ENCODE results near the gene NAPEPLD. TPM values are rescaled to one million over a fixed set of nuclear protein-coding genes. Genes with fewer than 3 reads are reported as not detected.
"Not testable (repeated sequence)": the region's sequence is repeated elsewhere in the genome, so short reads cannot be mapped to it uniquely, and the experiment has no call there.

The NAPEPLD gene
- total and polyA plus RNA-seq, 8 donors, result 3.3 to 84.9 (median 27.9) TPM

- 95 to 99% (median 98%) methylated on average over 2 of the region's 2 CpGs for WGBS, 5 donors
- DNase-seq, result no peak
- Histone ChIP-seq H3K27ac (no peak overlapping the region), H3K4me1 (peaks cover 9 to 24% (median 14%) of the 10 kb centered on the region in 4 donors), H3K4me3 (no peak overlapping the region), H3K36me3 (peaks cover 0 to 28% (median 26%) of the 10 kb centered on the region in 4 donors), H3K9me3 (no peaks in the 10 kb centered on the region), H3K27me3 (no peaks in the 10 kb centered on the region)
- TF ChIP-seq EP300 (IDR thresholded peaks at IDR 0.05), result no peak
- TF ChIP-seq CTCF (IDR thresholded peaks at IDR 0.05), result no peak
- no peak for TF ChIP-seq POLR2AphosphoS5 (IDR thresholded peaks at IDR 0.05)
- no peak for TF ChIP-seq POLR2A (IDR thresholded peaks at IDR 0.05)
- intact Hi-C loops (cut with DNase I; ENCODE audit: low total_unique reads), result no loop called here
Measured at GRCh38 chr7:103080923-103081322, 68.0 kb downstream of the NAPEPLD start.

DNA sequence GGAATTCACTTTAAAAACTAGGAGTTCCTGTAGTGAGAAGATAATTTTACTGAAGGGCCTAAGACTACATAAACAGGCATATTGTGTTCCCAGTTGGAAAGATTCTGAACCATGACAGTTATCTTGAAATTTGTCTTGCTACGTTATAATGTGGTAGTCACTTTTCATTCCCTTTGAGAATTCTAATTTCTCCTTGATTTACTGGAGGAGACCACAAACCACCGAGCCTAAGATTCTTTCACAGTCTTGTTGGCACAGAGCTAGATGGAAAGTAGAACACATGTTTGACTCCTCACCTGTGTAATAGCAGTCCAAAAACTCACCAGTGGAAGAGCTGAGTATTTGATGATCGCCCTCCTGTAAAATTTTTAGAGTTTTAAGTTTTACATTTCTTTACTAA lies 69.1 kb downstream of the NAPEPLD start:
- intact Hi-C loops (cut with DNase I; ENCODE audit: low total_unique reads), result loop anchor here (10.0 kb wide), 1 partner anchor 65 kb away; the partner anchor contains the start of gene NAPEPLD
- WGBS, 5 donors, result 81 to 94% (median 89%) methylated on average over 3 of the region's 3 CpGs

GRCh38 chr7:103078226-103078625 lies 70.7 kb downstream of the NAPEPLD start:
- not testable (repeated sequence) for H3K36me3 ChIP-seq, DNase-seq, H3K9me3 ChIP-seq, H3K27ac ChIP-seq, H3K27me3 ChIP-seq, H3K4me3 ChIP-seq
- intact Hi-C loops (cut with DNase I; ENCODE audit: low total_unique reads), result loop anchor here (10.0 kb wide), 1 partner anchor 67 kb away; the partner anchor contains the start of gene NAPEPLD
- peaks cover 10 to 40% (median 27%) of the 10 kb centered on the region in 4 donors for H3K4me1 ChIP-seq
- 77 to 85% (median 83%) methylated on average over 6 of the region's 6 CpGs for WGBS, 5 donors

More for the DNA sequence above, 69.1 kb downstream of the NAPEPLD start:
- Histone ChIP-seq H3K36me3 (peaks cover 0 to 17% (median 15%) of the 10 kb centered on the region in 4 donors), H3K4me3 (no peak overlapping the region), H3K27ac (no peak overlapping the region), H3K27me3 (no peaks in the 10 kb centered on the region), H3K9me3 (no peaks in the 10 kb centered on the region), H3K4me1 (peaks cover 10 to 29% (median 18%) of the 10 kb centered on the region in 4 donors)
- no peak for TF ChIP-seq EP300 (IDR thresholded peaks at IDR 0.05)
- TF ChIP-seq POLR2A (IDR thresholded peaks at IDR 0.05), result no peak
- TF ChIP-seq CTCF (IDR thresholded peaks at IDR 0.05), result no peak
- TF ChIP-seq POLR2AphosphoS5 (IDR thresholded peaks at IDR 0.05), result no peak
- no peak for DNase-seq

DNA sequence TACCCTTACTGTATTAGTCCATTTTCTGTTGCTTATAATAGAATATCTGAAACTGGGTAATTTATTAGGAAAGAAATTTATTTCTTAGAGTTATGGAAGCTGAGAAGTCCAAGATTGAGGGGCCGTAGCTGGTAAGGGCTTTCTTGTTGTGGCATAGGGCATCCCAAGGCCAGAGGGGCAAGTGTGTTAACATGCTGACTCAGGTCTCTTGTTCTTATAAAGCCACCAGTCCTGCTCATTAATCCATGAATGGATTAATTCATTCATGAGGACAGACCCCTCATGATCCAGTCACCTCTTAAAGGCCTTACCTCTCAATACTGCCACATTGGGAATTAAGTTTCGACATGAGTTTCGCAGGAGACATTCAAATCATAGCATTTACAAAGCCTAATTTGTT lies 71.6 kb downstream of the NAPEPLD start:
- Histone ChIP-seq H3K27me3 (no peaks in the 10 kb centered on the region), H3K36me3 (no peaks in the 10 kb centered on the region), H3K4me3 (no peak overlapping the region), H3K9me3 (no peaks in the 10 kb centered on the region), H3K27ac (no peak overlapping the region), H3K4me1 (peaks cover 10 to 40% (median 28%) of the 10 kb centered on the region in 4 donors)
- TF ChIP-seq EP300 (IDR thresholded peaks at IDR 0.05), result no peak
- no peak for TF ChIP-seq POLR2A (IDR thresholded peaks at IDR 0.05)
- TF ChIP-seq POLR2AphosphoS5 (IDR thresholded peaks at IDR 0.05), result no peak
- TF ChIP-seq CTCF (IDR thresholded peaks at IDR 0.05), result no peak
- 98 to 99% (median 98%) methylated on average over 3 of the region's 3 CpGs for WGBS, 5 donors
- intact Hi-C loops (cut with DNase I; ENCODE audit: low total_unique reads), result loop anchor here (10.0 kb wide), 1 partner anchor 67 kb away; the partner anchor contains the start of gene NAPEPLD
- no peak for DNase-seq

DNA sequence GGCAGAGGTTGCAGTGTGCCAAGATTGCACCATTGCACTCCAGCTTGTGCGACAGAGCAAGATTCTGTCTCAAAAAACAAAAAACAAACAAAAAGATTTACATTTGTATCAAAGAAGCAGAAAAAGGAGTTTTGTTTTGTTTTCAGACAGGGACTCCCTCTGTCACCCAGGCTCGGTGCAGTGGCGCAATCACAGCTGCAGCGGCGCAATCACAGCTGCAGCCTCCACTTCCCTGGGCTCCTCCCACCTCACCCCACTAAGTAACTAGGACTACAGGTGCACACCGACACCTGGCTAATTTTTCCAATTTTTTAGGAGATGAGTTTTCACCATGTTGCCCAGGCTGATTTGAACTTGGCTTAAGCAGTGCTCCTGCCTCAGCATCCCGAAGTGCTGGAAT lies 72.1 kb downstream of the NAPEPLD start:
- H3K4me3 ChIP-seq, result peak overlapping the region in 1 of 4 donors; percentile 87
- peak in 1 of 2 donors; percentile 15 for DNase-seq
- no peak overlapping the region for H3K27ac ChIP-seq
- TF ChIP-seq EP300 (IDR thresholded peaks at IDR 0.05) (no peak), CTCF (IDR thresholded peaks at IDR 0.05) (no peak), POLR2A (IDR thresholded peaks at IDR 0.05) (no peak), POLR2AphosphoS5 (IDR thresholded peaks at IDR 0.05) (no peak)
- peaks cover 10 to 40% (median 28%) of the 10 kb centered on the region in 4 donors for H3K4me1 ChIP-seq
- no peaks in the 10 kb centered on the region for H3K27me3 ChIP-seq
- no peaks in the 10 kb centered on the region for H3K9me3 ChIP-seq
- no peaks in the 10 kb centered on the region for H3K36me3 ChIP-seq
- intact Hi-C loops (cut with DNase I; ENCODE audit: low total_unique reads), result loop anchor here (10.0 kb wide), 1 partner anchor 68 kb away; the partner anchor contains the start of gene NAPEPLD
- WGBS, 5 donors, result 88 to 93% (median 91%) methylated on average over 7 of the region's 7 CpGs

All from stomach (tissue), 9 donors.